Kasumi-1 (cell line): Measurements from ENCODE around the gene EXOC6B.

Source experiments
- DNase-seq, 2 experiments: peaks; one replicate each; lab custom pipeline; 2025; lab: John Stamatoyannopoulos, UW

Gene EXOC6B

DNA sequence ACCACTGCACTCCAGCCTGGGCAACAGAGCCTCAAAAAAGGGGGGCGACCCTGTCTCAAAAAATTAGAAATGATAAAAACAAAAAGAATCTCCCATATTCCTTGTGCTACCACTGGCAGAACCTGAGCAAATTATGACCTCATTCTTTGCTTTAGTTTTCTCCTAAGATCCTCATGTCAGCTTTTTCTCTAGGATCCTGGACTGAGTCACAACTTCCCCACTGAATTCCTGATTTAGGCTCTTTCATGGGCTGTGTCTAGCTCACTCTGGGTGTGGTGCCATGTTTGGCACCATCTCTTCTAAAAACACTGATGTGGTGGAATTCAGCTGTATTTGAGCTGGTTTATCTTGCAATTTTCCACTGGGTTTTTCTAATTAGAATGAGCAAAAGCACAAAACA lies 37.1 kb downstream of the EXOC6B start:
- no peak for DNase-seq

DNA sequence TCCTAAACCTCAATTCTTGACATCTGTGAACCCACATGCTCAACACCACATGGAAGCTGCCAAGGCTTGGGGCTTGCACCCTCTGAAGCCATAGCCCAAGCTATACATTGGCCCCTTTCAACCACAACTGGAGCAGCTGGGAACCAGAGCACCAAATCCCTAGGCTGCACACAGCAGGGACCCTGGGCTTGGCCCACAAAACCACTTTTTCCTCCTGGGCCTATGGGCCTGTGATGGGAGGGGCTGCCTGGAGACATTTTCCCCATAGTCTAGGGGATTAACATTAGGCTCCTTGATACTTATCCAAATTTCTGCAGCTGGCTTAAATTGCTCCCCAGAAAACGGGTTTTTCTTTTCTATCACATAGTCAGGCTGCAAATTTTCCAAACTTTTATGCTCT lies 40.3 kb downstream of the EXOC6B start:
- no peak for DNase-seq

DNA sequence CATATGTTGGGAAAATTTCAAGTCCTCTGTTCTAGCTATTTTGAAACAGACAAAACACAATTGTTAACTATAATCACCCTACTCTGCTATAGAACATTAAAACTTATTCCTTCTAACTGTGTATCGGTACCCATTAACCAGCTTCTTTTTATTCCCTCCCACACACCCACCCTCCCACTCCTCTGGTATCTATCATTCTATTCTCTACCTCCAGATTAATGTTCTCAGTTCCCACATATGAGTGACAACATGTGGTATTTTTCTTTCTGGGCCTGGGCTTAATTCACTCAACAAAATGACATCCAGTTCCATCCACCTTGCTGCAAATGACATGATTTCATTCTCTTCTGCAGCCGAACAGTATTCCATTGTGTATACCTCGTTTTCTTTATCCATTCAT lies 43.3 kb downstream of the EXOC6B start:
- DNase-seq: no peak

DNA sequence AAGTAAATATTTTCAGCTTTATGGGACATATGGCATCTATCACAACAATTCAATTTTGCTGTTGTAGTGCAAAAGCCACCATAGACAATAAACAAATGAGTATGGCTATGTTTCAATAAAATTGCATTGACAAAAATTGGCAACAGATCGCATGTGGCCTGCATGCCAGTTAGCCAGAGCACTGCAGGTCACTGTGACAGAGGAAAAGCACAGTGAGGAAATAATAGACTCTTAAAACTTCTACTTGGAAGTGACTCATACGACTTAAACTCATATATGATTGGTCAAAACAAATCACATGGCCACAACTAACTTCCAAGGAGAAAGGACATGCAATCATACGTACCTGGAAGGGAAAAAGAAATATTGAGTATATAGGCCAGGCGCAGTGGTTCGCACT lies 44.4 kb downstream of the EXOC6B start:
- peak in 1 of 2 experiments; percentile 7 for DNase-seq

DNA sequence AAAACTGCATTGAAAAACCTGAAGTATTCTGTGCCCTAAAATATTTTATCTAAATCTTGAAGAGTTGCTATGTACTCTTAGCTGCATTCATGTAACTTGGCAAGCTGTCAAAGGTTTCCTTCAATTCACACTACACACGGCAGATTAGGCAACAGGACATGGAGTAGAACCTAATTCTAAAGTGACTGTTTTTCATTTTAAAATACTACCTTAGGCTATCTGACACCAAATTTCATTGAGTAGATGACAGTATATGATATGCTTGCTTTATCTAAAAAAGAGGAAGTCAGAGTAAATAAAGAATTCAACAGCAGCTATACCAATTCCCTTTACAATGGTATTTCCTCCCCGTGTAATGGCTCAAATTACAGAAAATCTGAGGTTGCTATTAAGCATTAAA lies 45.4 kb downstream of the EXOC6B start:
- peak; percentile 67 to 68 for DNase-seq

DNA sequence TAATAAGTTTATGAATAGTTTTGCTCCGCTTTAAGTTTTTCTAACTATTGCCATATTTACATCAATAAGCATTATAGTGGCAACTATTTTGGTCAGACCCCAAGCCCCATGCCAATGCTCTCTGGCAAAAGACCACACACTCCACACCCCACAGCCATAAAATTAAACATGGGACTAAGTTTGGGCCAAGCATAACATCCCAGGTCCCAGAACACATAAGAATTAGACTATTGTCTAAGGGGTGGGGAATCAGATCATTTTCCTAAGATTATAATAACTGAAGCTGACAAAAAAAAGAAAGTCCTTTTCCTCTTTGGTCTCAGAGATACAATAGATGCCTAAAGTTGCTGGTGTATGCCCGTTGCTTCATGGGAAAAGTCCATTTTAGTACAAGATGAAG lies 46.3 kb downstream of the EXOC6B start:
- DNase-seq: no peak

DNA sequence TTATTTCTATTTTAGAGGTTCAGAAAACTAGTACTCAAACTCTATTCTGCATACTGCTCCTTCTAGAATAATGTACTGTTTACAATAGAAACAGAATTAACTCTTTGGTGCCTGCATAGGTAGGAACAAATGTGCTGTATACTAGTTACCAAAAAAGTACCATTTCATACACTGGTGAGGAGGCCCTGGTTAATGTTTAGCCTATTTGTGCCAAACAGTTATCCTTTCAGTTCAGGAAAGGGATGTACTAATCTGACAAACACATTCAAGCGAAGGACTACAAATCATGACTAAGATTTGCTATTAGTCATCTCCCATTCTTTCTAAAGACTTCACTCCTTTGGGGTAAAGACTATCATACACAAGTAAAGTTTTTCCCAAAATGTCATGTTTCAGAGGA lies 47.4 kb downstream of the EXOC6B start:
- no peak for DNase-seq

DNA sequence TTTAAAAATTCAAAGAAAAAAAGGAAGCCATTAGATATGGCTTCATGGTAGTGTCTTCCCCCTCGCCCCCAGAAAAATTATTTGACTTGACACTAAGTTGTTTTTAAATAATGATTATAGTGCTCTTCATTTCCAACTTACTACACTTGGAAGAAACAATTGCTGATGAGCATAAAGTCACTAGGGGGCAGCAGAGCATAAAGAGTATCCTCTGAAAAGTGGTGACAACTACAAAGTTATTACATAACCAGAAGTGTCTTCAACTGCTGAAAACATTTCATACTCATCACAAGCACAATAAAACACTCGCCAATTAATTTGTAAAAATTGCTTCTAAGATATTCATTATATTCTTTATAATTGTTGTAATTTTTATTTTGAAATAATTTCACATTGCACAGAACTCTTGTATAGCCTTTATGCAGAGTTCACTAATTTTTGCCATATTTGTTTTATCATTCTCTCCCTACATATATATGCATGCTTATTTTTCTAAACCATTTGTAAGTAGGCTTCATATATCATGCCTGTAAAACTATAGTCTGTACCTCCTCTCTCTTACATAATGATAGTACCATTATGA lies 54.9 kb downstream of the EXOC6B start:
- DNase-seq: peak; percentile 84

DNA sequence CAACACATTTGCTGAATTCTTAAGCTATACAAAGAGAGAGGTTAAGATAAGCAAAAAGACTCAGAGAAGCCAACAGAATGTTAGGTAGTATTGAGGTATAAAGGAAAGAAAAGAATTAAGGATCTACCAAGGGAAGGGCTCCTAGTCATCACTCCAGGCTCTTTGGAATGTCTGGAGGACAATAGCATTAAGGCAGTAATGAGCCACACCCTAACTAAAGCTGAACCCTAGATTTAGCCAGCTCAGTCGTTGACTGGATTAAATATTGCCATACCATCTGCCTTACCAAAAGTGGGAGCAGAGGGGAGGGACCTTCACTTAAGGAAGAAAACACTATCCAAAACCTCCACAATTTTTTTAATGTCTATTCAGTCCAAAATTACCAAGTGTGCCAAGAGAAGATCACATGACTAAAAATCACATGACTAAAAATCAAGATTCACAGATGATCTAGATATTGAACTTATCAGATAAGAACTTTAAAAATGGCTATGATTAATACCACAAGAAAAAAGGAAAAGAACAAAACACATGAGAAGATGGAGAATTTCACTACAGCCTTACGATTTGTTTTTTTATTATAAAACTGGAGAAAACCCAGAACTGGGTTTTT lies 59.7 kb downstream of the EXOC6B start:
- no peak for DNase-seq

DNA sequence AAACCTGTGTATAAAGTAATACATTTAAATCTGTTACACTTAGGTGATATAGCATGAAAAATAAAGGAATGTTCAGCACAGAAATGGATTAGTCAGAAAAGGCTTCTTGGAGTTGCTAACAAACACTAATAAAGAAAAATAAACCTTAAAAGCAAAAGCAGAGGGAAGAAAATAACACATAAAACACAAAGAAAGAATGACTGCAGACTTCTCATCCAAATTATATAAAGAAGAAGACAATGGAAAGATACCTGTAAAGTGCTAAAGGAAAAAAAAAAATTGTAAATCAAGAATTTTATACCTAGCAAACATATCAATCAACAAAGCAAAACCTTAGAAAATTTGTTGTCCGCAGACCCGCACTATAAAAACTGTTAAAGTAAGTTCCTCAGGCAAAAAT lies 63.6 kb downstream of the EXOC6B start:
- no peak for DNase-seq

DNA sequence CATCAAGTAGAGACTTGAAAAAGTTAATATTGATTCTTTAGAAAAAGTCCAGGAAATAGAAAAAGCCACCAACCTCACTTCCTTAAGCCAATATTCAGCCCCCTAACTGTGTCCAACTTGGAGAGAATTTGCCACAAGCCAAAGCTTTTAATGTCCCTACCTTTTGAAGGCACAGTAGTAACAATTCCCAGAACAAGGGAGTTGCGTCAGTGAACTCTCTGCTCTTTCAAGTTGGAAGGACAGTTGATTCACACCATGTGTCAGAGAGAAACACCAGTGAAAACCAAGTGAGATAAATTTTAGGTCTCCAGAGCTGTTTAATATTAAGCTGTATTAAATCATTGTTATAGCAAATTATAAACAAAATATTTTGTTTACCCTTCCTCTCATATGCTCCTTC lies 66.1 kb downstream of the EXOC6B start:
- no peak for DNase-seq

DNA sequence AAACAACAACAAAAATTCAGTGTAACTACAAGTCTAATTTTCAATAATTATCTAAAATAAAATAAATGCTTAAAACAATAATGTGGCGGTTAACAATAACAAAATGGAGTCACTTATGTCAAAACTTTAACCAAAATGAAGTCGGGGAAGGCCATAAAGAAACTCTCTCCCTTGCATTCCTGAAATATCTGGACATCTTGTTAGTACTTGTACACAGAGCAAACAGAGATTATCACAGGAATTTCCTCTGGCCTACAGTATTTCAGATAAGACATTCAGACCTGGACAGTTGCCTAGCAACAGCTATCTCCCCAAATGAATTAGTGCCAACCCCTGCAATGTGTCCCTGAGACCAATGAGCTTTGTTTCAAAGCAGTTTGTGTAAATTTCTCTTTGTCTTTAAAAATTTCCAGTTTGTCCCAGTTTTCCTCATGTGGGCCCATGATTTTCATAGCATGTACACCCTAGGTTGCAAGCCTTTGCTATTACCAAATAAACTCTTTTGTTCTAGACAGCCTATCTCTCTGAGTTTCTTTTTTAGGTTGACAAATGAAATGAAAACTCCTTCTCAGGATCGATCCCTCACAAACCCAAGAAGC lies 68.6 kb downstream of the EXOC6B start:
- no peak for DNase-seq

DNA sequence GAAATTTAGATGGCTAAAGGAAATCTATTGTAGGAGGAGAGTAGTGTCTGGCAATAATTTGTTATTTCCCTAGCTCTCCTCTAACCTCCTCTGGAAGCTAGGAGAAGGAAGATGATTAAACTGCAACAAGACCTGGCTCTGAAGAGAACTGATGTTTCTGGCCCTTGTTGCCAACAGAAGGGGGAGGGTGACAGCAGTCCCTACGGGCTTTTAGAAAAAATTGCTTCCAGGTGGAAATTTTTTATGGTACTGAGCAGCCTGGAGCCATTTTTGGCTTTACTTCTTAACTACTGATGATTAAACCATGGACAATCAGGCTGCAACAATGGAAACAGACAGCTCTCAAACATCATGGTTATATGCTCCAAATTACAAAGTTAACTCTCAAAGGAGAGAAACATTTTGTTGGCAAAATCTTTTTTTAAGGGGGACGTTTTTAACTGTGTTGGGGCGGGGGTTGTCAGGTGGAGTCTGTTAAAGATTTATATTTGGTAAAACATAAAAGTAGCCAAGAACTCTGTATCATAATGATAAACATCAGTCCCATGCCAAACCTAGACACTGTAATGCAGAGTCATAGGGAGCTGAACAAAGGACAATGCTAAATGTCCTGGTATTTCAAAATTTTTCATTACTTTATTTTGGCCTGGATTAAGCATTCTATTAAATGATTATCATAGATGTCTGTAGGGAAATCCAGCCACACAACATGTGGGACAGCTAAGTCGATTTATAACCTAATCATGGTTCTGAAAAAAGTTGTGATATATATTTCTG lies 70.0 kb downstream of the EXOC6B start:
- no peak for DNase-seq

DNA sequence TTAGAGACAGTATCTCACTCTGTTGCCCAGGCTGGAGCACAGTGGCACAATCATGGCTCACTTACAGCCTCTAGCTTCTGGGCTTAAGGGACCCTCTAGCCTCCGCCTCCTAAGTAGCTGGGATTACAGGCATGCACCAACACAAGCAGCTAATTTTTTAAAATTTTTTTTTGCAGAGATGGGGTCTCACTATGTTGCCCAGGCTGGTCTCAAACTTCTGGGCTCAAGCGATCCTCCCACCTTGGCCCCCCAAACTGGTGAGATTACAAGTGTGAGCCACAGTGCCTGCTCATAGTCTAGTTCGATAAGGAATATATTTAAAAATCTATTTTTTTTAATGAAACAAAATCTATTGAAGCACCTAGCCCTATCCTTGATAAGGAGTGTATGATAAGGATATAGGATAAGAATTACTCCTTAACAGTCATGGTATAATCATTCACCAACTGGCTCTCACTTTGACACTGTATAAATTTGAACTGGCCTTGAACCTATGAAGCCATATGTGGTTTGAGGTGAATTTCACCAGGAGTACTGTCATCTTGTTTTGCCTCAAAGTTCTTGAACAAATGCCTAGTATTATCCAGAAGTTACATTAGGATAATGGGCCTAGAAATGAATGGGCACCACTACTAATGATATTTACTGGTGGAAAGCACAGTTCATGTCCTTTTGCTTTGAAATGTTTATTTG lies 71.1 kb downstream of the EXOC6B start:
- DNase-seq: no peak

DNA sequence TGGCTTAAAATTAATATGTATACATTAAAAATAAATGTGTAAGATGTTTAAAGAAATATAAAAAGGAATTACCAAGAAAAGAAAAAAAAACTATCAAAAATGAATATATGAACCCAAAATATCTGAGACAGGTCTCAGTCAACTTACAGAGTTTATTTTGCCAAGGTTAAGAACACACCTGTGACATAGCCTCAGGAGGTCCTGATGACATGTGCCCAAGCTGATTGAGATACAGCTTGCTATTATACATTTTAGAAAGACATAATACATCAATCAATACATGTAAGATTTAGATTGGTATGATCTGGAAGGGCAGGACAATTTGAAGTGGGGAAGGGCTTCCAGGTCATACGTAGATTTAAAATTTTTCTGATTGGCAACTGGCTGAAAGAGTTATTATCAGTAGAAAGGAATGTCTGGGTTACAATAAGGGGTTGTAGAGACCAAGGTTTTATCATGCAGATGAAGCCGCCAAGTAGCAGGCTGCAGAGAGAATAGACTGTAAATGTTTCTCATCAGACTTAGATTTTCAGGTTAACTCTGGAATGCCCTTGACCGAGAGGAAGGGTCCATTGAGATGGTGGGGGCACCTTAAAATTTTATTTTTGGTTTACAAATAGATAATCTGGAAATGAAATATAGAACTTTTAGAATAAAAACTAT lies 74.7 kb downstream of the EXOC6B start:
- no peak for DNase-seq

DNA sequence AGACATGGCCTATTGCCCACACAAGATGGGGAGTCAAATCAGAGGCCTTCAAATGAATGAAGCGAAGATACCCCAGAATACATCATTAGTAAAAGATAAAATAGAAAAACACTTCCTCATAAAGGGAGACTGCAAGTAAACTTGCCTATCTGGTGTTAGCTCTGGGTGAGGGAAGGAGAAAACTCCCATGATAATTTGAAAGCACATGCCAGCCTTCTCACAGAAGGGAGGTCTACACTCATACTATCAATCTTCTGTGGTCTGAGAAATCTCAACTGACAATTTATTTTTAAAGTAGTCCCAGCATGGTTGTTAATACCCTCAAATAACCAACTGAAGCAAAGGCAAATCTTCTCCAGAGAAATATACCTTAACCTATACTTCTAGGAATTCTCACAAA lies 75.4 kb downstream of the EXOC6B start:
- DNase-seq: no peak

DNA sequence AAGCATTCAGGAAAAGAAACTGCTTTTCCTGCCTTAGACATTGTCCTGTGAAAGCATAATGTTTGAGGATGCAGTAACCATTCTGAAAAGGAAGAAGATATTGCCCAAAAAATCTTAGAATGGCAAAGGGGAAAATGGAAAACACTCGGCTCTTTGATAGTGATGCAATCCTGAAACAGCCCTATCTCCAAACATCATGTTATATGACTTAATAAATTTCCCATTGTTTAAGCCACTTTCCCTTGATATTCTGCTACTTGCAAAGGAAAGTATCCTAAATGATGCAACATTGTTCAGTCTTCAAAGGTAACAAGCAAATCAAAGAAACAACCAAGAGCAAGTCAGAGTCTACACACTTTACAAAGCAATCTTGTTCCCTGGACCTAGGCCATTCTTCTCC lies 78.5 kb downstream of the EXOC6B start:
- DNase-seq: no peak

DNA sequence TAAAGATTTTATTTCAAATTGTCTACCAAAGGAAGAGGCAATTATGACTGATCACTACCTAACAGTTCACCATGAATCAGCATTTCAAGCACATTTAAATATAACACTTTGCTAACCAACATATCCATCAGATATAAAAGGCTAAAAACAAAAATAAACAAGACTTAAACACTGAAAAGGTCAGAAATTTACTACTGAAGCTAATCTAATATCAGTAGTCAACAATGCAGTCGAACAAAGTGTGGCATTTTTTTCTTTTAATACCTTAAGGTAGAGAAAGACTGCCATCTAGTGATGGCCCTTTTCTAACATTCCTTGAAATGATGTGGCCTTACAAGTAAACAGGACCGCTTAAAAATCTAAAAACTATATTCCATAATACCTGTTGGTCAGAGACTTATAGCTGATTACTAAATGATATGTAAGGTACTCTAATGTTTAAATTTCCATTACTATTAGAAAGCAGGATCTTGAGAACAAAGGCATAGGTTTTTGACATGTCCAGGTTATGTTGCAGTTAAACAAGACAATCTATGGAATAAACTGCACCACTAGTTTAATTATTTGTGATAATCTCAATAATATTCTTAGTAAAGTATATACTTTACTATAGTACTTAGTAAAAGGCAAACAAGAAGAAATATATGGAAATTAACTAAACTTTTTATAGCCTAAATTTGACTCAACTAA lies 80.0 kb downstream of the EXOC6B start:
- DNase-seq: peak; percentile 42 to 55

DNA sequence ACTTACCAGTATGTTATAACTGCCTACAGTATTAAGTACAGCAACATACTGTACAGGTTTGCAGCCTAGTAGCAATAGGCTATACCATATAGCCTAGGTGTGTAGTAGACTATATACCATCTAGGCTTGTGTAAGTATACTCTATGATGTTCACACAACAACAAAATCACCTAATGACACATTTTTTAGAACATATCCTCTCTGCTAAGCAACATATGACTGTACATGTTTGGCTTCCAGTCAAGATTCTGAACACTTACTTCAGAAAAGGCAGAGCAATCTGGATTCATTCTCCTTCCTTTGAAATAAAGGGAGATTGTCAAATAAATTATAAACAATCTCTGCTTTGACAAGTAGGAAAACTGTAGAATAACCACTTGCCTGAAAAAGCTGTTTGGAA lies 81.8 kb downstream of the EXOC6B start:
- DNase-seq: no peak

DNA sequence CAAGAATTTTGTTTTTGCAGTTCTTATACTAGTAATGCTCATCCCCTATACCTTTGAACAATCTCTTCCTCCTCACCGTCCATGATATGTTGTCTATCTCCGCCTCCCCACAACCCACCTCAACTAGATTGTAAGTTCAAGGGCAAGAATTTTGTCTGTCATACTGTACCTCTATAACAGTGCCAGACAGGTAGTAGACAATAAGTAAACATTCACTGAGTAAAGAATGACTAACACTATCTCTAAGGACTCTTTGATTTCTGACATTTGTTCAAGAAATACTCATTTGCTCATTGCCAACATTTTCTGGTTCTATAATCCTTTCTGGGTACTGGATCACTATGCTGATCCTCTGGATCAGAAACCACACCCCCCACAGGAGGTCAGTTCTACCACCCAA lies 82.4 kb downstream of the EXOC6B start:
- no peak for DNase-seq

DNA sequence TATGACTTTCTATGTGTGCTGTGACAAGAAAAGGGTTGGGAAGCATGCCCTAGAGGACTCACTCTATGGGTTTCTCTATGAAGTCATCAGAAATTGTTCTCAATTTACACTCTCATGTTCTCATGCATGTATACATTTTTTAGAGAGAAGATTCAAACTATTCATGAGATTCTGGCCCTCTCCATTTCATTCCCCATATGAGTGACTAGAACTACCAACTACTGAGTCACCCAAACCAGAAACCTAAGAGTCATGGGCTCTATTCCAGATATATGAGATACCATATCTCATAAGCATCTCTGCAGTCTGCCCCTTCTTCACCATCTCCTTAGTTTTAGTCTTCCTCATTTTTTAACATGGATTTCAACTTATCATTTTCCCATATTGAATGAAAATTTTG lies 87.7 kb downstream of the EXOC6B start:
- no peak for DNase-seq
